ENCODE results near the gene KIAA1614.

KIAA1614 gene

DNA sequence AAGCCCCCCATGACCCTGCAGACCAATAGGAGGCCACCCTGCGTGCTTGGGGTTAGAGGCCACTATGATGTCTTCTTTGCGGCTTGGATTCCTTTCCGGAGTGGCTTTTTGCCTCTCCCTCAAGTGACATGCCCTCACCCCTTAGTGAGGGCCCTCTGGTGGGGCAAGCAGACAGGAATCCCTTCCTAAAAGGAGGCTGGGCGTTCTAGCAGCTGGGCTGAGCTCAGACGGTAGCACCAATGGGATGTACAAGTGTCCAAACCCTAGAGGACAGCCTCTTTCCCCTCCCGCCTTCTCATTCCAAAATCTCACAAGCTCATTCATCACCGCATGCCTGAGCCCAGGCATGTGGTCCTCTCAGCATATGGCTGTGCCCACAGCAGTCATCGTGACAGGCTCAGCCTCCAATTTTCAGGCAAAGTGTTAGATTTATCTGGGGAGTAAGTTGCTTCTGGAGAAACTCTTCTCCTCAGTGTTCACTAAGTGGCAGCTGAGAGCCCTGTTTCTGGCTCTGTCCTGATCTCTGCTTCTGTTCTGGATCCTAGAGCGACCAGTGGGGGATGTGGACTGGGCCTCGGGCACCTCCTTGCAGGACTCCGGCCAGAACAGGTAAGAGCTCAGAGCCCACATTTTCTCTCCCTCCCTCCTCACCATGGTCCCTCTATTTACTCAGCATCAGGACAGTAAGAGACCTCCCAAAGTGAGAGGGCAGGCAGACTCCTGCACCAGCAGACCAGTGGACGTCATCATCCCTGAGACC lies 4.8 kb downstream of the KIAA1614 start:
- no peaks in the 10 kb centered on the region for H3K4me1 ChIP-seq (ENCODE audit: insufficient read depth, low read length)
- no peaks in the 10 kb centered on the region for H3K9me3 ChIP-seq (ENCODE audit: insufficient read depth, low read length, severe bottlenecking)
- H3K4me3 ChIP-seq (ENCODE audit: low read depth in 1 of 2, low read length in 2 of 2): no peak overlapping the region
- DNase-seq (no peak), ATAC-seq (ENCODE audit: insufficient read depth, low read depth) (no peak)
- TF ChIP-seq, protein P1, sequence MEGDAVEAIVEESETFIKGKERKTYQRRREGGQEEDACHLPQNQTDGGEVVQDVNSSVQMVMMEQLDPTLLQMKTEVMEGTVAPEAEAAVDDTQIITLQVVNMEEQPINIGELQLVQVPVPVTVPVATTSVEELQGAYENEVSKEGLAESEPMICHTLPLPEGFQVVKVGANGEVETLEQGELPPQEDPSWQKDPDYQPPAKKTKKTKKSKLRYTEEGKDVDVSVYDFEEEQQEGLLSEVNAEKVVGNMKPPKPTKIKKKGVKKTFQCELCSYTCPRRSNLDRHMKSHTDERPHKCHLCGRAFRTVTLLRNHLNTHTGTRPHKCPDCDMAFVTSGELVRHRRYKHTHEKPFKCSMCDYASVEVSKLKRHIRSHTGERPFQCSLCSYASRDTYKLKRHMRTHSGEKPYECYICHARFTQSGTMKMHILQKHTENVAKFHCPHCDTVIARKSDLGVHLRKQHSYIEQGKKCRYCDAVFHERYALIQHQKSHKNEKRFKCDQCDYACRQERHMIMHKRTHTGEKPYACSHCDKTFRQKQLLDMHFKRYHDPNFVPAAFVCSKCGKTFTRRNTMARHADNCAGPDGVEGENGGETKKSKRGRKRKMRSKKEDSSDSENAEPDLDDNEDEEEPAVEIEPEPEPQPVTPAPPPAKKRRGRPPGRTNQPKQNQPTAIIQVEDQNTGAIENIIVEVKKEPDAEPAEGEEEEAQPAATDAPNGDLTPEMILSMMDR (IDR thresholded peaks at IDR 0.05; ENCODE audit: borderline replicate concordance, extremely low read depth, low read length, poor library complexity, severe bottlenecking): no peak
- TF ChIP-seq EZH2 (IDR thresholded peaks at IDR 0.05; ENCODE audit: borderline replicate concordance, low read depth, low read length, severe bottlenecking): no peak
- no peak overlapping the region for H3K27ac ChIP-seq (ENCODE audit: low read length)
- no peak overlapping the region for H2AFZ ChIP-seq (ENCODE audit: low read depth, low read length)
- H3K9ac ChIP-seq (ENCODE audit: low read depth, low read length): no peak overlapping the region
- H3K79me2 ChIP-seq (ENCODE audit: insufficient read depth, low read length): no peaks in the 10 kb centered on the region
- H3K4me2 ChIP-seq (ENCODE audit: insufficient read depth, low read length): no peak overlapping the region
- H3K27me3 ChIP-seq (ENCODE audit: insufficient read depth, low read length, poor library complexity): peaks cover 2% of the 10 kb centered on the region
- H3K36me3 ChIP-seq (ENCODE audit: insufficient read depth, low read length): no peaks in the 10 kb centered on the region
- H4K20me1 ChIP-seq (ENCODE audit: insufficient read depth, low read length): no peaks in the 10 kb centered on the region

DNA sequence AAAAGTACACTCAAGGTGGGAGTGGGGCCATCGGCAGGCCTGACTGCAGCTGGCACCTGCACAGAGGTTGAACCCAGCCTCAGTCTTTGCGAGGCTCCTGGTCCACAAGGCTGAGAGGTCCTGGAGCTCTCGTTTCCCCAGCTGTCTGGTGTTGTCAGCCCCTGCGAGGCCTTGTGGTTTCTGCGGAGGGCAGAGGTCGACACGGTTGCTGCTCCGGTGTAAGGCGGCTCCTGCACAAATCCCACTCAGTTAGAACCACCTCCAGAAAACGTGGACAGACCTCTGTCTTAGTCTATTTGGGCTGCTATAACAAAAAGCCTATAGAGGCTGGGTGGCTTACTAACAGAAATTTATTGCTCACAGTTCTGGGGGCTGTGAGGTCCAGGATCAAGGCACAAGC lies 5.8 kb downstream of the KIAA1614 start:
- no peaks in the 10 kb centered on the region for H3K27me3 ChIP-seq (ENCODE audit: insufficient read depth, low read length, poor library complexity)
- DNase-seq (no peak), ATAC-seq (ENCODE audit: insufficient read depth, low read depth) (peak; percentile 36)

DNA sequence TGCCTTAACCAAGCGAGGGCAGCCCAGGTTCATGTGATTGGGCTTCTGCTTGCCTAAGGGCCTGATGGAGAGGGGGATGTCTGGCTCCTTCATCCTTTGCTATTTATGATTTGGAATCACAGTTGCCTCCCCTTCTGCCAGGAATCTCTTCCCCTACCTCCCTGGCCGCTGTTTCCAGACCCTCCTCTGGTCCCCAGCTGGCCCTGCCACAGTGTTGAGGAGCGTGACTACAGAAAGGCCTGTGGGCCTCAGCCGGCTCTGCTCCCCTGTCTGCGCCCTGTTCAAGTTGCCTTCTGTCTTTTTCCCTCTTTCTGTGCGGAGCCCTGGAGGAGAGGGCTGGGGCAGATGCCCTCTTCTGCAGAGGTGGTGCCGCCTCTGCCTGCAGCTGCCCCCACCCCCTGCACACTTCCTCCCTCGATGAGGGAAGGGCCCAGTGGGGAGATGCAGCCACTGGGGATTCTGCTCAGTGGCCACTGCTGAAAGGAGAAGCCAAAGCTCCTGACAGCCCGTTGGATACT lies 6.5 kb downstream of the KIAA1614 start:
- TF ChIP-seq, protein P1 (IDR thresholded peaks at IDR 0.05; ENCODE audit: borderline replicate concordance, extremely low read depth, low read length, poor library complexity, severe bottlenecking): no peak
- no peak for TF ChIP-seq EZH2 (IDR thresholded peaks at IDR 0.05; ENCODE audit: borderline replicate concordance, low read depth, low read length, severe bottlenecking)
- Histone ChIP-seq H3K27ac (ENCODE audit: low read length) (no peak overlapping the region), H4K20me1 (ENCODE audit: insufficient read depth, low read length) (no peaks in the 10 kb centered on the region), H3K27me3 (ENCODE audit: insufficient read depth, low read length, poor library complexity) (no peaks in the 10 kb centered on the region), H3K4me2 (ENCODE audit: insufficient read depth, low read length) (no peak overlapping the region), H3K4me1 (ENCODE audit: insufficient read depth, low read length) (no peaks in the 10 kb centered on the region), H3K79me2 (ENCODE audit: insufficient read depth, low read length) (no peaks in the 10 kb centered on the region), H2AFZ (ENCODE audit: low read depth, low read length) (no peak overlapping the region), H3K9ac (ENCODE audit: low read depth, low read length) (no peak overlapping the region), H3K9me3 (ENCODE audit: insufficient read depth, low read length, severe bottlenecking) (no peaks in the 10 kb centered on the region), H3K36me3 (ENCODE audit: insufficient read depth, low read length) (no peaks in the 10 kb centered on the region), H3K4me3 (ENCODE audit: low read depth in 1 of 2, low read length in 2 of 2) (no peak overlapping the region)
- ATAC-seq (ENCODE audit: insufficient read depth, low read depth) (0 out of 3 replicates have a peak, but pooled peaks have one; percentile 30), DNase-seq (no peak)

More for the DNA sequence above, 5.8 kb downstream of the KIAA1614 start:
- Histone ChIP-seq H4K20me1 (ENCODE audit: insufficient read depth, low read length) (no peaks in the 10 kb centered on the region), H3K9me3 (ENCODE audit: insufficient read depth, low read length, severe bottlenecking) (no peaks in the 10 kb centered on the region), H3K36me3 (ENCODE audit: insufficient read depth, low read length) (no peaks in the 10 kb centered on the region), H3K79me2 (ENCODE audit: insufficient read depth, low read length) (no peaks in the 10 kb centered on the region), H3K4me3 (ENCODE audit: low read depth in 1 of 2, low read length in 2 of 2) (no peak overlapping the region), H3K4me1 (ENCODE audit: insufficient read depth, low read length) (no peaks in the 10 kb centered on the region), H3K27ac (ENCODE audit: low read length) (no peak overlapping the region), H3K4me2 (ENCODE audit: insufficient read depth, low read length) (no peak overlapping the region), H3K9ac (ENCODE audit: low read depth, low read length) (no peak overlapping the region), H2AFZ (ENCODE audit: low read depth, low read length) (no peak overlapping the region)
- TF ChIP-seq, protein P1 (IDR thresholded peaks at IDR 0.05; ENCODE audit: borderline replicate concordance, extremely low read depth, low read length, poor library complexity, severe bottlenecking): no peak
- no peak for TF ChIP-seq EZH2 (IDR thresholded peaks at IDR 0.05; ENCODE audit: borderline replicate concordance, low read depth, low read length, severe bottlenecking)
